HCT116 (cell line): ENCODE measurements around the gene MYPN. TPM values are rescaled to one million over a fixed set of nuclear protein-coding genes. Genes with fewer than 3 reads are reported as not detected.

Experiments
- ATAC-seq: fragments of 200-7000 bp; cut with Tn5 transposase; 2 replicates; pipeline ENCODE4 v1.9.1; 2020; ENCODE audit warnings: mild to moderate bottlenecking, moderate library complexity
- BruUV-seq: library from RNA; stranded (reverse); fragments of 400-500 nt; replicated peaks from 2 replicates; lab custom pipeline; 2021; lab: Mats Ljungman, UMichigan
- CTCF ChIA-PET: fragments of 300-600 bp; sonication (Branson Sonifier 250); formaldehyde crosslinking; loops from one replicate; lab custom pipeline; 2021; ENCODE audit warnings: antibody characterized with exemption; lab: Charles Lee
- POLR2A ChIA-PET: fragments of 300-600, 350-600 bp; sonication (Branson Sonifier 250); formaldehyde crosslinking; loops from one replicate; lab custom pipeline; 2021; ENCODE audit warnings: antibody characterized with exemption; lab: Charles Lee
- RAD21 ChIA-PET, 2 experiments: fragments of 300-600 bp; sonication (Branson Sonifier 250); formaldehyde crosslinking; loops; one replicate each; lab custom pipeline; 2023; ENCODE audit warnings: low total read pairs in 2 of 2; ENCODE audit not compliant: uncharacterized antibody in 2 of 2, unreplicated experiment in 2 of 2, low non-redundant PET in 1 of 2; lab: Charles Lee
- DNase-seq: peaks from one replicate; pipeline ENCODE4 v3.0.0-alpha.2; 2010; ENCODE audit warnings: low read depth, low spot score
- H2AFZ ChIP-seq: fragments of 200-600 bp; shearing (Covaris generic), sonication (generic); 2 replicates; pipeline ENCODE4 v1.6.1; 2017; ENCODE audit warnings: low read depth, mixed run types, mixed read lengths, antibody characterized with exemption, low read length; ENCODE audit not compliant: poor library complexity, severe bottlenecking
- H3K27ac ChIP-seq: 2 replicates; pipeline ENCODE4 v1.5.1; 2012; ENCODE audit warnings: low read depth, low read length
- H3K27me3 ChIP-seq: fragments of 200-600 bp; sonication (generic); 2 replicates; pipeline ENCODE4 v1.6.1; 2016; ENCODE audit warnings: mixed run types, low read length, mixed read lengths; ENCODE audit not compliant: insufficient read depth
- H3K36me3 ChIP-seq, 2 experiments: fragments of 200-500 bp in 1 of 2; fragments of 200-600 bp in 1 of 2; sonication (Bioruptor generic) in 1 of 2; sonication (generic) in 1 of 2; 2 replicates each; pipeline versions ENCODE4 v1.5.1 to v1.6.1; 2014 to 2016; ENCODE audit warnings: low read length in 2 of 2, inconsistent platforms in 1 of 2, mixed read lengths in 1 of 2, mixed run types in 1 of 2; ENCODE audit not compliant: insufficient read depth in 2 of 2, control insufficient read depth in 1 of 2
- H3K4me1 ChIP-seq, 2 experiments: fragments of 200-600 bp in 1 of 2; sonication (generic) in 1 of 2; 2 replicates each; pipeline versions ENCODE4 v1.5.1 to v1.6.1; 2012 to 2017; ENCODE audit warnings: low read length in 2 of 2, inconsistent platforms in 1 of 2, mild to moderate bottlenecking in 1 of 2, mixed read lengths in 1 of 2, mixed run types in 1 of 2, moderate library complexity in 1 of 2; ENCODE audit not compliant: insufficient read depth in 2 of 2, control insufficient read depth in 1 of 2
- H3K4me2 ChIP-seq: fragments of 200-600 bp; sonication (generic); 2 replicates; pipeline ENCODE4 v1.6.1; 2017; ENCODE audit warnings: mixed run types, low read length, mixed read lengths
- H3K4me3 ChIP-seq, 2 experiments: fragments of 200-600 bp in 1 of 2; sonication (generic) in 1 of 2; replicated peaks in 1 of 2; 2 replicates each; pipeline ENCODE4 v1.5.1; 2011 to 2016; ENCODE audit warnings: low read length in 2 of 2, control low read depth in 1 of 2, low read depth in 1 of 2, mild to moderate bottlenecking in 1 of 2, mixed read lengths in 1 of 2, mixed run types in 1 of 2
- H3K79me2 ChIP-seq: fragments of 200-600 bp; sonication (generic); 2 replicates; pipeline ENCODE4 v1.6.1; 2017; ENCODE audit warnings: mild to moderate bottlenecking, mixed run types, low read length, moderate library complexity, mixed read lengths; ENCODE audit not compliant: insufficient read depth
- H3K9ac ChIP-seq: fragments of 200-600 bp; sonication (generic); 2 replicates; pipeline ENCODE4 v1.6.1; 2016; ENCODE audit warnings: low read length, mixed read lengths
- H3K9me2 ChIP-seq: fragments of 200-600 bp; sonication (generic), shearing (Covaris generic); 2 replicates; pipeline ENCODE4 v1.6.1; 2017; ENCODE audit warnings: mixed run types, mild to moderate bottlenecking, moderate library complexity; ENCODE audit not compliant: insufficient read depth
- H3K9me3 ChIP-seq, 2 experiments: fragments of 200-500 bp in 1 of 2; fragments of 200-600 bp in 1 of 2; sonication (Bioruptor generic) in 1 of 2; sonication (generic) in 1 of 2; 2 replicates each; pipeline ENCODE4 v1.6.1; 2014 to 2017; ENCODE audit warnings: low read length in 2 of 2, mixed read lengths in 2 of 2, inconsistent platforms in 1 of 2, low read depth in 1 of 2, mild to moderate bottlenecking in 1 of 2, mixed run types in 1 of 2, moderate library complexity in 1 of 2; ENCODE audit not compliant: control insufficient read depth in 1 of 2, insufficient read depth in 1 of 2
- H4K20me1 ChIP-seq: fragments of 200-600 bp; sonication (generic), shearing (Covaris generic); 2 replicates; pipeline ENCODE4 v1.6.1; 2017; ENCODE audit warnings: mixed run types, mild to moderate bottlenecking, moderate library complexity; ENCODE audit not compliant: insufficient read depth
- CEBPB ChIP-seq: IDR thresholded peaks from 2 replicates; pipeline ENCODE4 v1.6.1; 2012; ENCODE audit warnings: low read depth
- ELF1 ChIP-seq: IDR thresholded peaks from 2 replicates; pipeline ENCODE4 v1.6.1; 2012; ENCODE audit warnings: low read depth, borderline replicate concordance
- EZH2 ChIP-seq: fragments of 200-600 bp; sonication (generic); IDR thresholded peaks from 2 replicates; pipeline ENCODE4 v1.6.1; 2017; ENCODE audit warnings: antibody characterized with exemption, mixed run types
- EZH2phosphoT487 ChIP-seq: fragments of 200-600 bp; IDR thresholded peaks from 2 replicates; pipeline ENCODE4 v1.6.1; 2018; ENCODE audit warnings: antibody characterized with exemption, borderline replicate concordance
- FOSL1 ChIP-seq: IDR thresholded peaks from 2 replicates; pipeline ENCODE4 v1.6.1; 2012; ENCODE audit warnings: low read depth
- JUND ChIP-seq: IDR thresholded peaks from 2 replicates; pipeline ENCODE4 v1.6.1; 2012
- POLR2A ChIP-seq: IDR thresholded peaks from 2 replicates; pipeline ENCODE4 v1.7.0; 2011; ENCODE audit warnings: borderline replicate concordance; ENCODE audit not compliant: insufficient read depth, insufficient read length; ENCODE audit errors: extremely low read depth
- POLR2AphosphoS5 ChIP-seq: IDR thresholded peaks from 2 replicates; pipeline ENCODE4 v1.6.1; 2011; ENCODE audit warnings: mild to moderate bottlenecking, low read depth, low read length, moderate library complexity
- RAD21 ChIP-seq: IDR thresholded peaks from 2 replicates; pipeline ENCODE4 v1.6.1; 2012; ENCODE audit warnings: low read depth, mild to moderate bottlenecking
- SIN3A ChIP-seq: IDR thresholded peaks from 2 replicates; pipeline ENCODE4 v1.6.1; 2012; ENCODE audit warnings: low read depth
- SP1 ChIP-seq: IDR thresholded peaks from 2 replicates; pipeline ENCODE4 v1.6.1; 2012; ENCODE audit warnings: low read depth
- YY1 ChIP-seq: IDR thresholded peaks from 2 replicates; pipeline ENCODE4 v1.6.1; 2011; ENCODE audit warnings: low read length, low read depth, moderate library complexity, mild to moderate bottlenecking; ENCODE audit not compliant: insufficient replicate concordance; ENCODE audit errors: extremely low read depth
- ZFX ChIP-seq: fragments of 450-650 bp; IDR thresholded peaks from 2 replicates; pipeline ENCODE4 v1.6.1; 2017
- ZNF274 ChIP-seq: fragments of 200-500 bp; sonication (Bioruptor generic); IDR thresholded peaks from 2 replicates; pipeline ENCODE4 v1.6.1; 2014; ENCODE audit warnings: mild to moderate bottlenecking, low read depth, low read length, inconsistent platforms
- intact Hi-C: fragments of 100-400 bp; cut with micrococcal nuclease; formaldehyde crosslinking; loops from 2 replicates; pipeline ENCODE4 v1.10.0; 2022
- total RNA-seq: library from RNA; stranded (reverse); gene quantifications from one replicate; pipeline ENCODE4 v1.2.1, GENCODE V29; 2021; ENCODE audit not compliant: unreplicated experiment
- TF ChIP-seq, protein P1 (sequence below): IDR thresholded peaks from 2 replicates; pipeline ENCODE4 v1.6.1; 2011; ENCODE audit warnings: mild to moderate bottlenecking, low read length, moderate library complexity; ENCODE audit not compliant: insufficient replicate concordance; ENCODE audit errors: extremely low read depth
- TF ChIP-seq, protein P2 (sequence below): IDR thresholded peaks from 2 replicates; pipeline ENCODE4 v1.6.1; 2012
- TF ChIP-seq, protein P3 (sequence below), 3 experiments: fragments of 200-600 bp in 1 of 3; sonication (generic) in 1 of 3; IDR thresholded peaks in 2 of 3; conservative IDR thresholded peaks in 1 of 3; 2 replicates each; pipeline ENCODE4 v1.5.1; 2012 to 2017; ENCODE audit warnings: low read depth in 2 of 3, low read length in 2 of 3, antibody characterized with exemption in 1 of 3, borderline replicate concordance in 1 of 3, control low read depth in 1 of 3, mild to moderate bottlenecking in 1 of 3, mixed read lengths in 1 of 3, mixed run types in 1 of 3, moderate library complexity in 1 of 3; ENCODE audit not compliant: insufficient read depth in 1 of 3

Gene MYPN
- total RNA-seq, 1 experiment from 2014 or later, result 0.34 TPM

DNA sequence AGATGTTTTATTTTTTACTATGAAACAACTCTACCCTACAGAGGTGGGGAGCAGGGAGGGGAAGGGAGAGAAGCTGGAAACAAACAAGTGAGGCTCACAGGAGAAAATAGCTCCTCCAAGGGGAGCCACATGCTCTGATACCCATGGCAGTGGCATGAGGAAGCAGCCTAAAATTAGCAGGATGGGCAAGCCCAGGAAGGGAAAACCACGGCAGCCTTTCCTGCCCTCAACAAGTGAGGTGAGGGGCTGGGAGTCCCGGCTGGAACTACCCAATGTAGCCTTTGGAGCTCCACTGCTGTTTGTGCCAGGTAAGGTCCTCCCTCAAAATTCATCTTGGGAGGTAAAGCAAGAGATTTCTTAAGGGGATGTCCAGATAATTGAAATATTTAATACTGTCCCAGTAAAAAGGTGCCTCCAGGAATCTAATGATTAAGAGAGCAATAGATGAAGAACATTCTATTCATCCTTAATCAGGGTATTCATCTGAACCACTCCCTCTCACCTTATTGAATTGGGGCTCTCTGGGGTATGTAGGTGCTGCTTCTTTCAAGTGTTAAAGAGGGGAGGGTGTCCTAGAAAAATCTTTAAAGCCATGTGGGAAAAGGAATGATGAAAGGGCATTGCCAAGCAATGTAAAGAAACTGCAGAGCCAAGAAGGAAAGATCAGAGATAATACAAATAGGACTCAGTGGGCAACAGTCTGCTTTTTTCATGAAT is 21.4 kb upstream of the MYPN start:
- Histone ChIP-seq H2AFZ (peak overlapping the region; percentile 85), H3K9me2 (no peaks in the 10 kb centered on the region), H3K36me3 (no peaks in the 10 kb centered on the region), H3K9me3 (no peaks in the 10 kb centered on the region), H3K4me2 (peak overlapping the region; percentile 56), H3K27ac (no peak overlapping the region), H3K27me3 (no peaks in the 10 kb centered on the region), H3K79me2 (no peaks in the 10 kb centered on the region), H4K20me1 (no peaks in the 10 kb centered on the region), H3K4me3 (no peak overlapping the region), H3K9ac (peak overlapping the region; percentile 40), H3K4me1 (peaks cover 11 to 63% of the 10 kb centered on the region in 2 experiments)
- BruUV-seq, result no TSS peak
- ChIA-PET RAD21 (no interaction called here), CTCF (interaction anchor here (1.6 to 5.5 kb wide), 2 partner anchors 9 to 69 kb away, joined by 7 to 41 read pairs; no protein-coding TSS in a partner anchor), POLR2A (no interaction called here)
- no peak for DNase-seq
- TF ChIP-seq, protein P1, sequence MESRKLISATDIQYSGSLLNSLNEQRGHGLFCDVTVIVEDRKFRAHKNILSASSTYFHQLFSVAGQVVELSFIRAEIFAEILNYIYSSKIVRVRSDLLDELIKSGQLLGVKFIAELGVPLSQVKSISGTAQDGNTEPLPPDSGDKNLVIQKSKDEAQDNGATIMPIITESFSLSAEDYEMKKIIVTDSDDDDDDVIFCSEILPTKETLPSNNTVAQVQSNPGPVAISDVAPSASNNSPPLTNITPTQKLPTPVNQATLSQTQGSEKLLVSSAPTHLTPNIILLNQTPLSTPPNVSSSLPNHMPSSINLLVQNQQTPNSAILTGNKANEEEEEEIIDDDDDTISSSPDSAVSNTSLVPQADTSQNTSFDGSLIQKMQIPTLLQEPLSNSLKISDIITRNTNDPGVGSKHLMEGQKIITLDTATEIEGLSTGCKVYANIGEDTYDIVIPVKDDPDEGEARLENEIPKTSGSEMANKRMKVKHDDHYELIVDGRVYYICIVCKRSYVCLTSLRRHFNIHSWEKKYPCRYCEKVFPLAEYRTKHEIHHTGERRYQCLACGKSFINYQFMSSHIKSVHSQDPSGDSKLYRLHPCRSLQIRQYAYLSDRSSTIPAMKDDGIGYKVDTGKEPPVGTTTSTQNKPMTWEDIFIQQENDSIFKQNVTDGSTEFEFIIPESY, result no peak
- TF ChIP-seq JUND (no peak), POLR2A (no peak), FOSL1 (no peak), ZFX (no peak), ELF1 (no peak; the same call in 1 of the 2 replicates), ZNF274 (no peak), SIN3A (0 out of 2 replicates have a peak, but pooled peaks have one; percentile 26), POLR2AphosphoS5 (no peak), CEBPB (no peak), RAD21 (peak; percentile 28; the same call in 1 of the 2 replicates), SP1 (no peak), EZH2 (no peak), EZH2phosphoT487 (no peak), YY1 (no peak)
- TF ChIP-seq, protein P2, sequence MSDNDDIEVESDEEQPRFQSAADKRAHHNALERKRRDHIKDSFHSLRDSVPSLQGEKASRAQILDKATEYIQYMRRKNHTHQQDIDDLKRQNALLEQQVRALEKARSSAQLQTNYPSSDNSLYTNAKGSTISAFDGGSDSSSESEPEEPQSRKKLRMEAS, result peak; percentile 56; the same call in 1 of the 2 replicates
- TF ChIP-seq, protein P3, sequence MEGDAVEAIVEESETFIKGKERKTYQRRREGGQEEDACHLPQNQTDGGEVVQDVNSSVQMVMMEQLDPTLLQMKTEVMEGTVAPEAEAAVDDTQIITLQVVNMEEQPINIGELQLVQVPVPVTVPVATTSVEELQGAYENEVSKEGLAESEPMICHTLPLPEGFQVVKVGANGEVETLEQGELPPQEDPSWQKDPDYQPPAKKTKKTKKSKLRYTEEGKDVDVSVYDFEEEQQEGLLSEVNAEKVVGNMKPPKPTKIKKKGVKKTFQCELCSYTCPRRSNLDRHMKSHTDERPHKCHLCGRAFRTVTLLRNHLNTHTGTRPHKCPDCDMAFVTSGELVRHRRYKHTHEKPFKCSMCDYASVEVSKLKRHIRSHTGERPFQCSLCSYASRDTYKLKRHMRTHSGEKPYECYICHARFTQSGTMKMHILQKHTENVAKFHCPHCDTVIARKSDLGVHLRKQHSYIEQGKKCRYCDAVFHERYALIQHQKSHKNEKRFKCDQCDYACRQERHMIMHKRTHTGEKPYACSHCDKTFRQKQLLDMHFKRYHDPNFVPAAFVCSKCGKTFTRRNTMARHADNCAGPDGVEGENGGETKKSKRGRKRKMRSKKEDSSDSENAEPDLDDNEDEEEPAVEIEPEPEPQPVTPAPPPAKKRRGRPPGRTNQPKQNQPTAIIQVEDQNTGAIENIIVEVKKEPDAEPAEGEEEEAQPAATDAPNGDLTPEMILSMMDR (IDR thresholded peaks at IDR 0.05 in 2 of 3, conservative IDR thresholded peaks at IDR 0.05 in 1 of 3; ENCODE audit: borderline replicate concordance in 1 of 3, insufficient read depth in 1 of 3, low read depth in 2 of 3, low read length in 2 of 3), result no peak
- ATAC-seq, result peak; percentile 44
- intact Hi-C loops, result no loop called here
